HG03196 (cell line): ENCODE results near the gene DSEL.
A peak's percentile ranks its signal among the peaks of the same experiment; 100 is the strongest.

Experiments used
- ATAC-seq: cut with Tn5 transposase; IDR thresholded peaks from one replicate; pipeline ENCODE4 v1.9.1; 2021; ENCODE audit not compliant: unreplicated experiment

The DSEL gene

DNA sequence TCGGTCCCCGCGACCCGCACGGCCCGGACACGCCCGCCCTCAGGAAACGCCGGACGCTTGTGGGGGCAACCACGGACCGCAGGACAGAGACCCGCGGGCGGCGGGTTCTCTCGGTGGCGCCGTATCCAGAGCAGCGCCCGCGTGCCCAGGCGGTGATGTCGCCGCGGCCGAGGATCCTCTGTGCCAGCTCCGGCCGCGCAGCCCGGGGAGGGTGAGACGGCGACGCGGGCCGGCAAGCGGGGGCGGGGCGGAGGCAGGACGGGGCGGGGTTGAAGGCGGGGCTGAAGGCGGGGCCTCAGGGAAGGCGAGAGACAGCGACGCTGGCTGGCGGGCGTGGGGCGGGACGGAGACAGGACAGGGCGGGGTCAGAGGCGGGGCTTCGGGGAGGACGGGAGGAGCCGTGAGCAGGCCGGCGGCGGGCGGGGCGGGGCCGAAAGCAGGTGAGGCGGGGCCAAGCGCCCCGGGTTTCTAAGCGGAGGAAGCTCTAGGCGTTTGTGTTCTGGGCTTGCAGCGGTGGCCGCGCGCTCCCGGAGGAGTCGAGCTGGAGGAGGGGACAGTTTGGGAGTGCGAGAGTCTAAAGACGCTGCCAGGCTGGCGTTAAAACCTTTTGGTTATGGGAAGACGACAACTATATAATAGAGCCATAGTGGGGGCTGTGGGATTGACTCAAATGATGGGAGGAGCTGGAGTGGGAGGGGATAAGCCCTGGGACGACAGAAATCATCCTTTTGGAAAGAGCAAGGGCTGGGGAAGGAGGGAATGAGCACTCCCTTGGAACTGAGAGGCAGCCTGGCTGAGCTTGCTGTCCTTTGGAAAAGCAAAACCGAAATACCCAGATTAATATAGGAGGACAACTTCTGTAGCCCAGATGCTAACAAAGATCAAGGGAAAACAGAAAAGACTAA, at the start of gene DSEL:
Gene DSEL, minus strand, starts transcription at position 182 of the 905 bp plus-strand sequence. CDS start 2,112 bp downstream, outside the sequence.
- ATAC-seq, result peak; percentile 97

DNA sequence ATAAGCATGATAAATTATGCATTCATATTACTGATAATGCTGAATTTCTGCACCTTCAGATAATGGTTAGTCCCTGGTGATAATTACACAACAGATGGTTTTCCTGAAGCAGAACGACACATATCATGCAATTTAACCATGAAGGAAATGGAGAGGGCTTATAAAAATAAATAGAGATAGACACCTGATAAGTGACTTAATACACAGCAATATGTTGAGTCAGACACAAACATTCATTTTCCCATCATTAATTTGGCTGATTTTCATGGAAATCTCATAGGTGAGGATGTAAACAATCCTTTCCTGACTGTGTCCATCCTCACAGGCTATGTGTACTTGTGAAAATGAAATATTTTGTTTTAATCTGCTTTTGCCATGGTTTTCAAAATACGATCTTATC, 36.9 kb upstream of the DSEL start:
- ATAC-seq, result no peak

DNA sequence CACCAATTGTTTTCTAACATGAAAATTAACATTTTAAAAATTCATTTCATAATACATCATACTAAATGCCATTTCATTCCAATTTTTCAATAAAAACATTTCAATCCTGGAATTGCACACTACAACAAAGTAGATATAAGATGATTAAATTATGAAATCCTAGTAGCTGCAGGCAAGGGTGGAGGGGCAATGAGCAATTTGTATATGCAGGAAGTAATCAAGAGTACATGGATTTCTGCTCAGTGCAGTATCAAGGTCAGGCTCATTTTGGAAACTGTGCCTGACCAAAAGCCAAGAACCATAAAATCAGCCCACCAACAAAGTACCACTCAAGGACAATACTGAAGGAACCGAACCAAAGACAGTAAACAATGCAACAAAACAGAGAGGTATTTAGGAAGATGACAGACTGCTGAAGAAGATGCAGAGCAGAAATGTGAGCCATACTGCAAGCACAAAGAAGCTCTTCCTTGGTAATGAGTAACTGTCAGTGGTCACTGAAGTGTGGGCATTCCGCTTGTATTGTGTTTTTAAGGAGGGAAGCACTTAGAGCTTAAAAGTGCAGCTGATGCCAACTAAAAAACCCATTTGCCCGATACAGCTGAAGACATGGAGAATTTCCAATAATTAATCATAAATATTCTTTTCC, 34.5 kb upstream of the DSEL start:
- no peak for ATAC-seq

DNA sequence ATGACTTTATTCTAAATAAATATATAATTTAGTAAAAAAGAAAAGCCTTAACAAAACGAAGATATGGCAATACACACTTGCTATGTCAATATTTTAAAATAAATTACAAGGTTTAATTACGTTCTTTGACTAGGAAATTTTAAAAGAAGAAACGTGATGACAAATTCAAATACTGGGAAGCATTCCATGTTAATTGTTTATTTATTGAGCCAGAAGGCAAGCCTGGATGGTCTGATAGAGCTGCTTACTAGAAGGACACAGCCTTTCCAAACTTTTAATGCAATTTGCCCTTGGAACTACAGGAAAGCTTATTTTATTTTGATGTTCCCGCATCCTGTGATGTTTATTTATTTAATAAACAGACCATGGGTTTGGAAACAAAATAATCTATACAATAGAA, 33.4 kb upstream of the DSEL start:
- ATAC-seq, result no peak

DNA sequence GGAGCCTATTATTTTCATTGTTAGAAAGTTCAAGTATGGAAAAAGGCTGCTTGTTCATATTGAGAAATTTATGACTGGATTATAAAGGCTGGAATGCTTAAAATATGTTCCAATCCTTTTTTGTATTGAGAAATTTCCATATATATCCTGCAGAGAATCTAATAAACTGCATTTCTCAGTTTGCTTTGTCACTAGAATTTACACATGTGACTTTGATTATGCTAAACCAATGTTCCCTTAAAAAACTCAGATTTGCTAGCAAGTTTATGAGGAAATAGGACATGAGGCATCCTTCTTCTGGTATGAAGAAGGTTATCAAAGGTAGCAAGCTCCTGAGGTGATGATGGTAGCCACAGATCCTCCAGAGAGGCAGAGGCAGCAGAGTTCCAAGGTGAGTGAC, 29.2 kb upstream of the DSEL start:
- no peak for ATAC-seq

DNA sequence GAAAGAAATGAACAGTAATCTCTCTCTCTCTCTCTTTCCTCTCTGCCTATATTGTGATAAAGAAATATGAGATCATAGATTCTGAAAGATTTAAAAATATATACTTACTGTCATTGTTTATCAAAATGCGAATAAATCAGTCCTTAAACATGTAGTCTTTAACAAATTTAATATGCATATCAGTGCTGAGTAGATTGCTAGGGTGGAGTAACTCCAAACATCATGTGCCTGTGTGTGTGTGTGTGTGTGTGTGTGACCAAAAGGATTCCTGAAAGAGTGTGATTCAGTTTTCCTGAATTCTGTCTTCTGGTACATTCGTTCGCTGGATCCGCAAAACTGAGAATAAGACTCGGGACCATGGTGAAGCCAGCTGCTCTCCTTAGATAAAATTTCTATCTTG, 24.0 kb upstream of the DSEL start:
- no peak for ATAC-seq

DNA sequence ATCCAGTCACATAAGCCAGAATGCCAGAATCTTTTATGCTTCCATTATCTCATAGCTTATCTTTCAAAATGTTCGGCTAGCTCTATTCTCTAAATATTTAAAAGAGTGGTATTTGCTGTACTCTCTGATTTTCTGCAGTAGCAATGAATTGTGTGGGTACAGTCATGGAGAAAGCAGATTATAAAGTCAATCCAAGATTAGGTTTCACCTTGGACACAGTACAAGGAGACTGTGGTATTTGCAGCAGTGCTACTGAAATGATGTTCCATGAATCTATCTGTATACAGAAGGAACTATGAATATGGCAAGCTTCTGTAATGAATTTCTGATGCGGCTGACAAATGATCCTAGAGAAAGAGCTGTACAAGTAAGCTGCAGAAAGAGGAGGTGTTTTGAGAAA, 15.4 kb upstream of the DSEL start:
- no peak for ATAC-seq

DNA sequence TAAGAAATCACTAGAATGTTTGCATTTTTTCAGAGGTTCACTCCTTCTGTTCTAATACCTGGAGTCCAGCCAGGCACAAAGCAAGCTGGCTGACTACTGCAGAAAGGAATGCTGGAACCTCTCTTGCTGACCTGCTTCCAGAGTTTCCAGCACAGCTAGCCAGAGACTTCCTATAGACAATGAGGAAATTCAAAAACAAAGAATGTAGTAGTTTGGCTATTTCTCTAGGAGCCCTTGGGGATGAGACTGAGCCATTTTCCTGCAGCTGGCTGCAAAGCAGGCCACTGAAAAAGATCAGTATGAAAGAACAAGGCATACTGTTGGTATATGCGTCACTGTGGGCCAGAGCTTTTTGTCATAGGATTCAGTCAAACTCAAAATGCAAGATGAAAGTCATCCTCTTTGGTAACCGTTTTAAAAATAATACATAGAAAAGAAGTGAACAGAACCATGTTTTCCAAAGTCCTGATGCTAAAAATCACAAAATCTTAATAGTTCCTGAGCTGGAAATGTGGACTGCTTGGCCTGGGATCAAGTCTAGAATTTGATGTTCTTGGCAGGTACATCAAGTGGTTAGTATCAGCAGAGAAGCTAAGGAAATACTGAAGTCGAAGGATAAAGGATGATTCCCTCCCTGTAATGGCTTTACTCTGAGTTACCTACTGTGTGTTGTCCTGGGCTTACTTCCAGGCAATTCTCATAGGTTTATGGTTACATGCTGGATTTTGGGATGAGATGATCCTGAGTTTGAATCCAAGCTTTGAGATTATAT, 9.0 kb upstream of the DSEL start:
- ATAC-seq, result no peak

DNA sequence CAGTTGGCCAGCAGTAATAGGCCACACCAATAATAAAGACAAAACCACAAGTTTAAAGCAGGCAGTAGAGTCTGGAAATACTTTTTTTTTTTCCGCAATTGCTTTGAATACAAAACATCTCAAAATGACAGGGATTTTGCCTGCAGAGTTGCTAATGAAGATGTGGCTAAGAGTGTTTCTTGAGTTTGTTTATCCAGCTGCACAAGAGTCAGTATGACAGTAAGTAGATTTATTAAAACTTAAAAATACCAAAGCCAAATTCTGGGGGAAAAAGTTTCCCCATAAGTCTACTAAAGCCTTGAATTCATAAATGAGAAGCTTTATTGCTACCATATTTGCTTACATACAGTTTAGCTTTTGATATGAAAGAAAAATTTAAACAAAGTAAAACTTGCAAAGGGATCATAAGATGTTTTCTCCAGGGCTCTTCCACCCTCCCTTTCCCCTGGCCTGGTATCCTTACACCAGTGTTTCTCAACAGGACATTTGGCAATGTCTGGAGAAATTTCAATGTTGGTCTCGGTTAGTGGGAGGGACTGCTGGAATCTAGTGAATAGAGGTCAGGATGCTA, 3.9 kb upstream of the DSEL start:
- ATAC-seq, result no peak

DNA sequence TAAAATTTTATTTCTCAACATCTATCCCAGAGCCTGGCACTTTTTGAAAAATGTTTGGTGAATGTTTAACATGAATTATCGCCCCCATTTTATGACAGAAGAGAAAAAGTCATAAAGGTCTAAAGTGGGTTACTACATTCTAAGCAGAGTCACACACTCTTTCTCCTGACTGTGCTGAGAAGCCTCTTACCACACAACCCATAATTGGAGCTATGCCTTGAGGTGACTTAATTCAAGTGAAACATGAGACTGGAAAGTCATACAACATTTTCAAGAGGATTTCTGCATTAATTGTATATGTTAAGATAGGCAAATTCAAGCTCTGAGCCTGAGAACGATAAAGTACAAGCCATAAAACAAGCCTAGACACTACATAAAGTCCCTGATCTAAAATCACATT, 3.1 kb upstream of the DSEL start:
- ATAC-seq, result no peak

DNA sequence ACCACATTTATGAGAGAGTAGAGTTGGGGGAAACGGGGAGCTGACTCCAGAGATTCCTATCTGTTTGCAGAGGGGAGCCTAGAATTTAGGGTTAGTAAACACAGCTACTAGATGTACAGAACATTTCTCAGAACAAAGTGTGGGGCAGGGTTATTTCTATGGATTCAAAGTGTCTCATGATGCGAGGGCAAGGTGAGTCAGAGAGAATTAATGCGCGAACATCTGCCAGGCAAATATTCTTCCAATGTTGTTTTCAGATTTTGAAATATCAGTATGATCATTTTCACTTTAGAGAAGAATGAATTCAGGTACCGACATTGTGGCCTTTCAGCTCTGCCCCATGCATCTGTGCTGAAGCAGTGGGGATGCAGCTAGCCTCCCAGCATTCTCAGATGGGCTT, 2.0 kb upstream of the DSEL start:
- no peak for ATAC-seq

DNA sequence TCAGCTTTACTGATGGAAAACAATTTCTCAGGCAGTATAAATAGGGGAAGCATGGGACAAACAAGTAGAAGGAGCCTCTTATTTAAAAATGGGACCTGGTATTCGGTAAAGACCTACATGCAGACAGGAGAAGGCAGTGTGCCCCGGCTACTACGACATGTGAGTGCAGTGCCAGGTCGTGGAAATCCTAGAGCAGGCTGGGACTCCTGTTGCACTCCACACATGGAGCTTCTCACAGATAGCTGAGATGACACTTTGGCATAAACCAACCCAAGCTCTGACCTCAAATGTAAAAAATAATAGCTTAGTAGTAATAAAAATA, 885 bp upstream of the DSEL start:
- ATAC-seq, result no peak

DNA sequence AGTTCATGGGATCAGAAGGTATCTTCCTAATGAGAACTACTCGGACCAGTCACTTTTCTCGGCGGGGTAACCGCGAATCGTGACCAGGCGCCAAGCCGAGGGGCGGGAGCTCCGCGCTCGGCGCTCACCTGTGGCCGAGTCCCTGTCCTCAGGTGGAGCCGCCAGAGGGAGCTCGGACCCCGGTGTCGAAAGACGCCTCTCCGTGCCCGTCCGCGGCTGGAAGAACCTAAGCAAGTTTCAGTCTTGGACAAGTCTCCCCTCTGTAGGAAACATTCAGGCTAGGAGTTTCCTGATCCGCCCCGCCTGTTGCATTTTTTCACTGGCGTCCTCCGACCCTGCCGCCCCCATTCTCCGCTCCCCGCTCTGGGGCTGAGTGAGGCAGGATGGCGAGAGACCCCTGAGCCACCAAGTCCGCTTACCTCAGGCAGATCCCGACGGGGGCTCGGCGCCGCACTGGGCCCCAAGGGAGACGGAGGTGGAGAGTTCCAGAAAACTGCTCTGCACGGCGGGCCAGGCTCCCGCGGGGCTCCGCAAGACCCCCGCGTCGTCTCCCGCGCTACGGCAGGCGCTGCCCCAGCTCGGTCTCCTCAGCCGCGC, 480 bp downstream of the DSEL start:
- ATAC-seq, result peak; percentile 39

DNA sequence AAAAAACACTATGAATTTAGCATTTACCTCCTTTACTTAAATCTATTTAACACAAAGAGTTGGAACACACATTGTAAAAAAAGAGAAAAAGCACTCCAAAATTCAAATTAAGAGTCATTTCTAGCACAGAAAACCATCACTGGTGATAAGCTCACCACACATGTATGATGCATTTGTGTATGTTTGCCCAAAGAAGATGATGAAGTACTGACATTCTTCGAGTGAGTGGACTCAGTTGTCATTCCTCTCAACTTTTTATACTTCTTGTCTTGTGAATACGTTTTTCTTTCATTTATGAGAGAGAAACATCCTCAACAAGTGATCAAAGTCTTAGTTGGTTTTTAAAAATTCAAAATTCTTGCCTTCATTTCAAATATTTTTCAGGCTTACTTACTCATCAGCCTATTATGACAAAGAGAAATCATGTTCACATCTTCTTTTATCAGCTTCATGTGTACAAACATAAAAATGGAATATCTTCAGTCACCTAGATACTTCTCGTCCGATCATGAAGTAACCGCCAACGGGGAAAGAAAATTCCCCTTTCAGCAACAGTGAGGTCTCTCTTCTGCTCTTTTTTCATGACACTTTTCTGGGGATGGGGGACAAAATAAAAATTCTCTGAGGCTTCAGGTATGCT, 1.5 kb downstream of the DSEL start:
- no peak for ATAC-seq

DNA sequence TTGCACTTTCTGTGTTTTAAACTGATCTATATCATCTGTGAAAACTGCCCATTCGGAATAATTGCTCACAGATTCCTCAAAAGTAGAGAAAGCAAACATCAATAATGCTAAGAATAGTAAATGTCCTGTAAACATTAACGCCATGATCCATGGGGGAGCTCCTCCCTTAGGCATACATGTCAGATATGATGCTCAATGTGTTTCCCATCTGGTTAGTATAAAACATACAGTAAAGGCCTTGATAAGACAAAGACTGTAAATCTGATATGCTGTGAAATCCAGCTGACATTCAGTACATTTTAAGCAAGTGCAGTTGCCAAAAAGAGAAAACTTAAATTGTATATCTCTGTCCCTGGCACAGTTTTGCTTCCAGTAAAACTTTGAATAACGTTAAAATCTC, 2.1 kb downstream of the DSEL start:
- no peak for ATAC-seq

DNA sequence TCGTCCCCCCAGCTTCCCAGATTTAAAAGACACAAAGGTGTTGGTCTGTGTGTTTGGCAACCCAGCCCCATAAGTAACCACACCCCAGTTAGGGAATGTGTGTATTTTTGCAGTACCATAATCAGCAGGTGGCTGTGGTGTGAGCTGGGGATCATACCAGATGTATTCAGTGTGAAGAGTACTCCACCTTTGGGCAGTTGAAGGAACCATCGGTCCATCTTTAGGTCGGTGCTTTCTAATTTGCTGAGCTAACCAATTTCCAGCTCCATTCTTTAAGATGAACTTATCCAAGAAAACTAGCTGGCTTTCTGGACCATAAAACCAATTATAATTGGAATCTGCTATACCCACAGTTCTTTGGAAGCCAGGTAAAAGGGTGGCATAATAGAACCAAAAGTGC, 3.2 kb downstream of the DSEL start:
- ATAC-seq, result no peak

DNA sequence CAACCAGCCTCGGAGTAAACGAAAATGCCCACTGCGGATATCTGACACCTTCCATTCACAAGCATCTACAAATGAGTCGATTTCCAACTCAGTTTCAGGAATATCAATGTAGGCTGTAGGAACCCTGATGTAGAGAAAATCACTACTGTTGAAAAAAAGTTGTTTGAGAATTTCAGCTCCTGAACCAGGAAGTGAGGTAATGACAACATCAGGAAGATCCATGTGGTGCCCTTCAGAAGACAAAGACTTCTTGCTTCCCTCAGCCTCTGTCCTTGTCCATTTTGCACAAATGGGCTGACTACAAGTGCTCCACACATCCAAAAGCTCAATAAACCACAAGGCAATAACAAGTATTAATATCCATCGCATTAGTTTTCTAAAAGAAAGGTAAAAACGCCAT, 4.7 kb downstream of the DSEL start:
- ATAC-seq, result no peak

DNA sequence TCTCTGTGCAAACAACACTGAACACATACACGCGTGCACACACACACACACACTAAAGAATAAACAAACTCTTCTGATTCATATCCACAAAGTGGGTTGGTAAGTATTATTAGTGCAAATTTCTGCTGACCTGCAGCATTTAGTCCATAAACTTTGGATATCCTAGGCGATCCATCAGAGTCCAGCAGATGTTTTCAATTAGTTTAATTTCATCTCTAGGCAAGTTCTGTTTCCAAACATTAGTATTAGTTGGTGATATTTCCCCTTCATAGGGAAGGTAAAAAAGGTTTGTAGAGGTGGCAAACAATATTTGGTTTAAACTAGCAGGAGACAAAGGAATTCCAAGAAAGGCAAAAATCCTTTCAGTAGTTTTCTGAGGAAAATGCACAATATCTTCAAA, 5.7 kb downstream of the DSEL start:
- ATAC-seq, result no peak

DNA sequence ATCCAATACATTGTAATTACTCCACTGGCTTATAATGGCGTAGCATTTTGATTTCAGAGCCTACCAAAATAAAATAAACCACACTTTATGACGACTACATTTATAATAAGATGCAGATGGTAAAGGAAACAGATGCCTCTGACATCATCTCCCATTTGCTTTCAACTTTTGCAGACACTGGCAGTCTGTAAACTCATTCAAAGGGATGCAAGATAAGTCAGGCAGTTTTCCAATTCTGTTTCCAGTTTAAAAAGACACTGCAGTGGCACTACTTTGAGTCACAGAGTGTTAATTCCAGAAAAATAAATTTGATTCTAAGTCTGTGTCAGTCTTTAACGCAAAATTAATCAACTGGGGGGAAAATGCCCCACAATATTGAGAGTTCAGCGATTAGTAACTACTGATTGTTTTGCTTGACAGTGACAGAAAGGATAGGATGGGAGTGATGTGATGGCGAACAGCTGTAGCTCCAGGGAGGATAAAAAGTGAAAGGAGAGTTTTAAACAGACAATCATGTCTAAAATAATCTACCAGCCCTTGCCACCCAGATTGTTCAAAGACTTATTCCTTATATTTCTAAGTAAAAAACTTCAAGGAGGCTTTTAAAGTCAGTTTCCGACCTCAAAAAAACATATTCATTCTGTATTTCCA, 6.7 kb downstream of the DSEL start:
- no peak for ATAC-seq

DNA sequence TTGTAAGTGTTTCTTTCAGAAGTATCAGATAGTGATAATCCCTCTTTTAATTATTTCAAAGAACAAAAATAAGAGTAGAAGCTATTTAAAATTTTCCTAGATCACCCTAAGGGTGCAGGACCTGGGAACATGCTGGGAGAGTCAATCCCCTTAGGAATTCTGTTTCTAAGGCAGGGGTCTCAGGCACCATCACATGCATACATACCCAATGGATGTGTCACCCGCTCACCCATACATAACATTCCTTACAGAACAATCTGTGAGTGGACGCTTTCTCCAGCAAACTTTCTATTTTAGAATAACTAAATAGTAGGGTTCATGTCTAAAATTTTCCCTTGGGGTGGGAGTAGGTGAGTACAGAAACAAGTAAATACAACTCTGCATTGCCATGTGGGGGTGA, 8.4 kb downstream of the DSEL start:
- no peak for ATAC-seq
